ENCODE data around the gene TSHZ2. TPM values are rescaled to one million over a fixed set of nuclear protein-coding genes. Genes with fewer than 3 reads are reported as not detected.

TSHZ2 gene
- total RNA-seq, 1 experiment from 2014 or later, result 2.3 TPM

DNA sequence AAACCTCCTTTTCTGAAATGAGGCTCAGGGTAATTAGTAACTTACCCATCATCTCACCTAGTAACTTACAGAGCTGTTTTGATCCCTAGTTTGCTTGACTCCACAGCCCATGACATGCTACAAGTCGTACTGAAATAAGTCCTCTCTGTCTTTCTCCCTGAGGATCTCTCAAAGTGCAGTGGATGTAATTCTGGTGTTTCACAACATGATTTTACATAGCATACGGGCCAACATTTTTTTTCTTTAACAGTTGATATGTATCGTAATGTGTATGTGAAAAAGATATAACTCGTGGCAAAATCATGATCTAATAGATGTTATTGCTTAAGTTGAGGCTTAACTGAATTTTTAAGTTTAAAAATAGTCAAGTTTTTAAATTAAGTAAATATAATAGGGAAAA is 45.0 kb downstream of the TSHZ2 start:
- no peak overlapping the region for H3K27ac Mint-ChIP-seq (ENCODE audit: low read depth, unreplicated experiment)
- peaks cover 13% of the 10 kb centered on the region for H3K4me1 Mint-ChIP-seq (ENCODE audit: insufficient read depth, unreplicated experiment)
- H3K9me3 Mint-ChIP-seq (ENCODE audit: unreplicated experiment), result peaks cover 5% of the 10 kb centered on the region
- no peaks in the 10 kb centered on the region for H3K36me3 Mint-ChIP-seq (ENCODE audit: insufficient read depth, unreplicated experiment)
- no peak for DNase-seq (ENCODE audit: unreplicated experiment)
- no peak overlapping the region for H3K4me3 Mint-ChIP-seq (ENCODE audit: unreplicated experiment)
- no TSS peak for BruUV-seq (replicated peaks)
- ChIA-PET CTCF (no interaction called here), POLR2A (no interaction called here)
- TF ChIP-seq, protein P1, sequence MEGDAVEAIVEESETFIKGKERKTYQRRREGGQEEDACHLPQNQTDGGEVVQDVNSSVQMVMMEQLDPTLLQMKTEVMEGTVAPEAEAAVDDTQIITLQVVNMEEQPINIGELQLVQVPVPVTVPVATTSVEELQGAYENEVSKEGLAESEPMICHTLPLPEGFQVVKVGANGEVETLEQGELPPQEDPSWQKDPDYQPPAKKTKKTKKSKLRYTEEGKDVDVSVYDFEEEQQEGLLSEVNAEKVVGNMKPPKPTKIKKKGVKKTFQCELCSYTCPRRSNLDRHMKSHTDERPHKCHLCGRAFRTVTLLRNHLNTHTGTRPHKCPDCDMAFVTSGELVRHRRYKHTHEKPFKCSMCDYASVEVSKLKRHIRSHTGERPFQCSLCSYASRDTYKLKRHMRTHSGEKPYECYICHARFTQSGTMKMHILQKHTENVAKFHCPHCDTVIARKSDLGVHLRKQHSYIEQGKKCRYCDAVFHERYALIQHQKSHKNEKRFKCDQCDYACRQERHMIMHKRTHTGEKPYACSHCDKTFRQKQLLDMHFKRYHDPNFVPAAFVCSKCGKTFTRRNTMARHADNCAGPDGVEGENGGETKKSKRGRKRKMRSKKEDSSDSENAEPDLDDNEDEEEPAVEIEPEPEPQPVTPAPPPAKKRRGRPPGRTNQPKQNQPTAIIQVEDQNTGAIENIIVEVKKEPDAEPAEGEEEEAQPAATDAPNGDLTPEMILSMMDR (IDR thresholded peaks at IDR 0.05; ENCODE audit: unreplicated experiment), result no peak
- H3K27me3 Mint-ChIP-seq (ENCODE audit: insufficient read depth, unreplicated experiment), result no peaks in the 10 kb centered on the region
- intact Hi-C loops (cut with micrococcal nuclease), result no loop called here

DNA sequence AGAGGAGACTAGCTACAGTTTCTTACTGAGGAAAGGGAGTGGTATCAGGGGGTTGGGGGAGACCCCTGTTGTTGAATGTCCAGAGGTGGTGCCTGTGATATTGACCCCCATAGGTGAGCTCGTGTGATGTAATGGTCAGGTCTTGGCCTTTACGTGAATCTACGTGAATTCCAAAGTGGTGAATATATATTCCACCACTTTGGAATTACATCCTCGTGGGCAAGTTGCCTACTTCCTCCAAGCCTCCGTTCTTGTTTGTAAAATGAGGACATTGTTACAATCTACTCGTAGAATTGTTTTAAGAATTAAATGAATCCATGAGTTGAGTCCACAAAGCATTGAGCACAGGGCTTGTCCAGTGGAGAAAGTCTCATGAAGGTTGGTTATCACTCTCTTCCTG is 47.3 kb downstream of the TSHZ2 start:
- ChIA-PET CTCF (interaction anchor here (0.7 to 1.6 kb wide), 4 partner anchors 15 to 325 kb away, joined by 3 to 8 read pairs (median 4); no protein-coding TSS in a partner anchor), POLR2A (interaction anchor here (1.2 kb wide), 1 partner anchor 13 kb away, joined by 3 read pairs; no protein-coding TSS in a partner anchor)
- DNase-seq (ENCODE audit: unreplicated experiment), result no peak
- peaks cover 13% of the 10 kb centered on the region for H3K4me1 Mint-ChIP-seq (ENCODE audit: insufficient read depth, unreplicated experiment)
- TF ChIP-seq, protein P1 (IDR thresholded peaks at IDR 0.05; ENCODE audit: unreplicated experiment), result no peak
- peaks cover 4% of the 10 kb centered on the region for H3K9me3 Mint-ChIP-seq (ENCODE audit: unreplicated experiment)
- BruUV-seq (replicated peaks), result no TSS peak
- intact Hi-C loops (cut with micrococcal nuclease), result no loop called here
- H3K27ac Mint-ChIP-seq (ENCODE audit: low read depth, unreplicated experiment), result no peak overlapping the region
- H3K36me3 Mint-ChIP-seq (ENCODE audit: insufficient read depth, unreplicated experiment), result no peaks in the 10 kb centered on the region
- H3K4me3 Mint-ChIP-seq (ENCODE audit: unreplicated experiment), result no peak overlapping the region
- no peaks in the 10 kb centered on the region for H3K27me3 Mint-ChIP-seq (ENCODE audit: insufficient read depth, unreplicated experiment)

DNA sequence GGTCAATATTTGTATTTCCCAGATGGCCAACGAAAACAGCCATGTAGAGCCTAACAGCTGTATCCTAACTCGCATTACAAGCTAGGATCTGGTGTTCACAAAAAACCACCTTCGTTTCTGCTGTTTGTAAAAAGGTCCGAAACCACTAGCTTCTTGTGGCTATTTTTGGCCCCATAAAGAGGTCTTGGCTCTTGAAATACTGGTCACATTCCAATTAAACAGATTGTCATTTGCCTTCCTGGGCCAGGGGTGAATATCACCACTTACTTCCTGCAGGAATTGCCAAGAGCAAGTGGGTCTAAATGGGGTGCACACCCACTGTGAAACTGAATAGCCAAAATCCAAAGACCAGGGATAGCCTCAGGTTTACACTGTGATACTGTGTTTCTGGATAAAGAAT is 48.2 kb downstream of the TSHZ2 start:
- Mint-ChIP-seq H3K4me1 (ENCODE audit: insufficient read depth, unreplicated experiment) (peaks cover 13% of the 10 kb centered on the region), H3K27me3 (ENCODE audit: insufficient read depth, unreplicated experiment) (no peaks in the 10 kb centered on the region), H3K4me3 (ENCODE audit: unreplicated experiment) (no peak overlapping the region), H3K36me3 (ENCODE audit: insufficient read depth, unreplicated experiment) (no peaks in the 10 kb centered on the region), H3K27ac (ENCODE audit: low read depth, unreplicated experiment) (no peak overlapping the region), H3K9me3 (ENCODE audit: unreplicated experiment) (no peaks in the 10 kb centered on the region)
- no peak for DNase-seq (ENCODE audit: unreplicated experiment)
- TF ChIP-seq, protein P1 (IDR thresholded peaks at IDR 0.05; ENCODE audit: unreplicated experiment), result no peak
- intact Hi-C loops (cut with micrococcal nuclease), result no loop called here
- ChIA-PET CTCF (interaction anchor here (0.5 to 1.6 kb wide), 6 partner anchors 9 to 273 kb away, joined by 3 to 4 read pairs (median 3); no protein-coding TSS in a partner anchor), POLR2A (interaction anchor here (0.6 to 1.0 kb wide), 3 partner anchors 21 to 279 kb away, joined by 3 read pairs; no protein-coding TSS in a partner anchor)
- BruUV-seq (replicated peaks), result no TSS peak

DNA sequence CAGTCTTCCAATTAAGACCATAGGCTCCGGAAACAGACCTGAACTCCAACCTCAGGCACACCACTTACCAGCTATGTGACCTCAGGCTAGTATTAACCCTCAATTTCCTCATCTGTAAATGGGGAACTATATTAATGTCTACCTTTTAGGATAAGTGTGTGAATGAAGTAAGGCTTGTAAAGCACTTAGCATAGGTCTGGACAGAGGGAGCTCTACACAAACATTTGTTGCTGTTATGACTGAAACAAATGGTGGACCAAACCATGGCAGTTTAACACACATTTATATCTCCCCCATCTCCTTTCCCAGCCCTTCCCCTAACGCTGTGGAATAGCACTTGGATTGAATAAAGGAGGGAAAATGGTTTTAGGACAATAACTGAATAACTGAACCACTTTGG is 48.7 kb downstream of the TSHZ2 start:
- no TSS peak for BruUV-seq (replicated peaks)
- DNase-seq (ENCODE audit: unreplicated experiment), result no peak
- H3K27me3 Mint-ChIP-seq (ENCODE audit: insufficient read depth, unreplicated experiment), result no peaks in the 10 kb centered on the region
- TF ChIP-seq, protein P1 (IDR thresholded peaks at IDR 0.05; ENCODE audit: unreplicated experiment), result no peak
- H3K4me1 Mint-ChIP-seq (ENCODE audit: insufficient read depth, unreplicated experiment), result peaks cover 13% of the 10 kb centered on the region
- no peak overlapping the region for H3K27ac Mint-ChIP-seq (ENCODE audit: low read depth, unreplicated experiment)
- ChIA-PET POLR2A (interaction anchor here (0.6 to 1.0 kb wide), 2 partner anchors 21 to 279 kb away, joined by 3 read pairs; no protein-coding TSS in a partner anchor), CTCF (interaction anchor here (0.7 to 1.6 kb wide), 5 partner anchors 8 to 273 kb away, joined by 3 to 4 read pairs (median 3); no protein-coding TSS in a partner anchor)
- H3K36me3 Mint-ChIP-seq (ENCODE audit: insufficient read depth, unreplicated experiment), result no peaks in the 10 kb centered on the region
- H3K4me3 Mint-ChIP-seq (ENCODE audit: unreplicated experiment), result no peak overlapping the region
- no peaks in the 10 kb centered on the region for H3K9me3 Mint-ChIP-seq (ENCODE audit: unreplicated experiment)
- intact Hi-C loops (cut with micrococcal nuclease), result no loop called here
